Upper lobe of left lung (tissue), 4 donors: ENCODE results near the gene NR1H4.

Source experiments
- EP300 ChIP-seq, 4 donors: sonication (generic); formaldehyde crosslinking; IDR thresholded peaks; one replicate each; pipeline ENCODE4 v1.5.1; 2017; ENCODE audit warnings: antibody characterized with exemption in 4 of 4, control low read depth in 2 of 4
- POLR2AphosphoS5 ChIP-seq, 2 donors: sonication (generic); formaldehyde crosslinking; IDR thresholded peaks; one replicate each; pipeline ENCODE4 v1.5.1; 2017; ENCODE audit warnings: antibody characterized with exemption in 2 of 2

DNA sequence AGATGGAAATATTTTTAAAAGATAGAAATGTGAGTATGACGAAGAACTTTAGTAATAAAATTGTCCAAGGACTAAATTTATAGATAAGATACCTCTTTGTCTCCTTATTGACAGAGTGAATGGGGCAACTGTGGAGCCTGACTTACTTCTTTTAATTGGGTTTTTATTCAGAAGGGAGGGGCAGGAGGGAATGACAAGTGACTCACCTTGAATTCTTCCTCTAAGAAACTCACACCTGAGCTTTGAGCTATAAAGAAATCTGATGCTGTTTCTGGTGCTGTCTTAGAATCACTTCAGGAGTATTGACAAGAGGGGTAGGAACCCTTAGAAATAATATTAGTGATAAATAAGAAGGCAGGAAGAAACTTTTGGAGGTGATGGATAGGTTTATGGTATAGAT is 951 bp downstream of the NR1H4 start:
- TF ChIP-seq POLR2AphosphoS5 (IDR thresholded peaks at IDR 0.05), result no peak
- TF ChIP-seq EP300 (IDR thresholded peaks at IDR 0.05), result no peak
